Lower lobe of right lung (tissue), 2 donors: ENCODE data around the gene MCTP2. TPM values are rescaled to one million over a fixed set of nuclear protein-coding genes. Genes with fewer than 3 reads are reported as not detected.
A peak's percentile ranks its signal among the peaks of the same experiment; 100 is the strongest.

Experiments
- ATAC-seq, 2 donors: fragments of 200-7000 bp; cut with Tn5 transposase; one replicate each; pipeline ENCODE4 v1.9.1; 2020 to 2022; ENCODE audit warnings: mild to moderate bottlenecking in 2 of 2, moderate library complexity in 2 of 2
- DNase-seq: peaks from one replicate; pipeline ENCODE4 v3.0.0-alpha.2; 2020
- H3K27ac ChIP-seq: fragments of 200-600 bp; one replicate; pipeline ENCODE4 v1.8.0; 2022
- H3K27me3 ChIP-seq: fragments of 200-600 bp; one replicate; pipeline ENCODE4 v1.8.0; 2022; ENCODE audit warnings: low read depth
- H3K36me3 ChIP-seq: fragments of 200-600 bp; one replicate; pipeline ENCODE4 v1.8.0; 2022; ENCODE audit warnings: mild to moderate bottlenecking
- H3K4me1 ChIP-seq: fragments of 200-600 bp; one replicate; pipeline ENCODE4 v1.8.0; 2022
- H3K4me3 ChIP-seq: fragments of 200-600 bp; one replicate; pipeline ENCODE4 v1.8.0; 2022; ENCODE audit warnings: mild to moderate bottlenecking
- H3K9me3 ChIP-seq: fragments of 200-600 bp; one replicate; pipeline ENCODE4 v1.8.0; 2022
- intact Hi-C: fragments of 100-400 bp; cut with DNase I; formaldehyde crosslinking; loops from one replicate; pipeline ENCODE4 v1.11.0; 2022
- total RNA-seq: library from RNA; stranded (reverse); fragmentation: NEBNext Ultra II Directional; extraction: Animal tissue kit (Norgen Biotek cat#: 25700); gene quantifications from one replicate; pipeline ENCODE4 v1.2.1, GENCODE V29; 2021
- TF ChIP-seq, protein P1 (sequence below): fragments of 200-600 bp; IDR thresholded peaks from one replicate; pipeline ENCODE4 v1.8.0; 2022; ENCODE audit warnings: antibody characterized with exemption, mild to moderate bottlenecking
- donor health status: DM: no; HTN: yes; CAD: no; lungs with severe emphysema.

The MCTP2 gene
- total RNA-seq, 1 donor from 2014 or later = 36.1 TPM

DNA sequence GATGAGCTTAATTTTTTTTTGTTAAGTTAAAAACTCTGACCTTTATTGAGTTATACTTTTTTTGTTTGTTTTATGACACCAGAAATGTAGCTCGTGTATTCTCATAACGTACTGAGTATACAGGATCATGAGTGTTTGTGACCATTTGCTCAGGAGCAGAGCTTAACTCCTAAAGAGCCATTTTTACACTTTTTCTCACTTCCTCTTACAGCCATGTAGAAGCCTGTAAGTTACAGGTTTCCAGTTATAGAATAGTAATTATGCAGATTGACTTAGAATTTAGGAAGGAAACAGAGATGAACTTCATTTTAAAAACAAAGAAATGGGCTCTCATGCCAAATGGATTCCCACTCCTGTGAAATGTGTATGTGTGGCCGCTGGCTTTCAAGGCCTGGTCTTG lies 151.7 kb downstream of the MCTP2 start:
- no peaks in the 10 kb centered on the region for H3K27me3 ChIP-seq
- ATAC-seq (no peak), DNase-seq (no peak)
- H3K4me1 ChIP-seq = peaks cover 10% of the 10 kb centered on the region
- H3K27ac ChIP-seq = no peak overlapping the region
- intact Hi-C loops = no loop called here
- H3K4me3 ChIP-seq = no peak overlapping the region
- TF ChIP-seq, protein P1, sequence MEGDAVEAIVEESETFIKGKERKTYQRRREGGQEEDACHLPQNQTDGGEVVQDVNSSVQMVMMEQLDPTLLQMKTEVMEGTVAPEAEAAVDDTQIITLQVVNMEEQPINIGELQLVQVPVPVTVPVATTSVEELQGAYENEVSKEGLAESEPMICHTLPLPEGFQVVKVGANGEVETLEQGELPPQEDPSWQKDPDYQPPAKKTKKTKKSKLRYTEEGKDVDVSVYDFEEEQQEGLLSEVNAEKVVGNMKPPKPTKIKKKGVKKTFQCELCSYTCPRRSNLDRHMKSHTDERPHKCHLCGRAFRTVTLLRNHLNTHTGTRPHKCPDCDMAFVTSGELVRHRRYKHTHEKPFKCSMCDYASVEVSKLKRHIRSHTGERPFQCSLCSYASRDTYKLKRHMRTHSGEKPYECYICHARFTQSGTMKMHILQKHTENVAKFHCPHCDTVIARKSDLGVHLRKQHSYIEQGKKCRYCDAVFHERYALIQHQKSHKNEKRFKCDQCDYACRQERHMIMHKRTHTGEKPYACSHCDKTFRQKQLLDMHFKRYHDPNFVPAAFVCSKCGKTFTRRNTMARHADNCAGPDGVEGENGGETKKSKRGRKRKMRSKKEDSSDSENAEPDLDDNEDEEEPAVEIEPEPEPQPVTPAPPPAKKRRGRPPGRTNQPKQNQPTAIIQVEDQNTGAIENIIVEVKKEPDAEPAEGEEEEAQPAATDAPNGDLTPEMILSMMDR = no peak
- H3K9me3 ChIP-seq = no peaks in the 10 kb centered on the region
- H3K36me3 ChIP-seq = peaks cover 10% of the 10 kb centered on the region

GRCh38 chr15:94383706-94384105 lies 152.3 kb downstream of the MCTP2 start:
- intact Hi-C loops = no loop called here
- Histone ChIP-seq H3K27me3 (no peaks in the 10 kb centered on the region), H3K27ac (no peak overlapping the region), H3K4me3 (no peak overlapping the region), H3K4me1 (peaks cover 17% of the 10 kb centered on the region), H3K36me3 (peaks cover 4% of the 10 kb centered on the region), H3K9me3 (no peaks in the 10 kb centered on the region)
- TF ChIP-seq, protein P1 = no peak
- DNase-seq (no peak), ATAC-seq (no peak)

DNA sequence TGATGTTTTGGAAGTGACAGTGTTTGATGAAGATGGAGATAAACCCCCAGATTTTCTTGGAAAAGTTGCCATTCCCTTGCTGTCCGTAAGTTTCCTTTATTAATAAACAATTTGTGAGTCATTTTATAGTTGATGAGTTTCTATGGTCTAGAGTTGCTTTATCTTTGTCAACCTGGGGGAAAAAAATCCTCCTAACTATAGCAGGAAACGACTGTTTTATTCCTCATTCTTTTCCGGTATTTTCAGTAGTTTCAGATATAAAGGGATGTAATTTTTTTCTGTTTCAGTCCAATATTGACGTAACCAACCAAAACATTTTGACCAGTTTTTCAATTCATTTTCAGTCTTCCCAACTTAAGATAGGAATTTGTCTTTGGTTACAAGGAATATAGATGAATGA lies 154.1 kb downstream of the MCTP2 start:
- ATAC-seq (no peak), DNase-seq (no peak)
- Histone ChIP-seq H3K4me1 (peaks cover 17% of the 10 kb centered on the region), H3K27me3 (no peaks in the 10 kb centered on the region), H3K9me3 (no peaks in the 10 kb centered on the region), H3K4me3 (no peak overlapping the region), H3K36me3 (peaks cover 4% of the 10 kb centered on the region), H3K27ac (no peak overlapping the region)
- intact Hi-C loops = no loop called here
- TF ChIP-seq, protein P1 = no peak

GRCh38 chr15:94386351-94386750 lies 155.0 kb downstream of the MCTP2 start:
- no peak for DNase-seq
- no peak overlapping the region for H3K4me3 ChIP-seq
- no peaks in the 10 kb centered on the region for H3K27me3 ChIP-seq
- TF ChIP-seq, protein P1 = no peak
- no peak for ATAC-seq
- no peak overlapping the region for H3K27ac ChIP-seq
- no peaks in the 10 kb centered on the region for H3K9me3 ChIP-seq
- H3K36me3 ChIP-seq = peaks cover 4% of the 10 kb centered on the region
- peaks cover 17% of the 10 kb centered on the region for H3K4me1 ChIP-seq
- intact Hi-C loops = no loop called here

- Histone ChIP-seq H3K36me3 (peaks cover 4% of the 10 kb centered on the region), H3K27me3 (no peaks in the 10 kb centered on the region), H3K4me1 (peaks cover 17% of the 10 kb centered on the region), H3K27ac (peak overlapping the region; percentile 52), H3K9me3 (no peaks in the 10 kb centered on the region), H3K4me3 (no peak overlapping the region)
- no peak for DNase-seq
- intact Hi-C loops = no loop called here
- TF ChIP-seq, protein P1 = peak; percentile 20
- ATAC-seq = peak in 1 of 2 donors; percentile 39
Measured at GRCh38 chr15:94387442-94387841, 156.1 kb downstream of the MCTP2 start.
